NCI-H345 treated with DMSO at 0.1 percent for 48 hours (cell line): ENCODE data around the gene ARL17B.
"Not testable (repeated sequence)": the region's sequence is repeated elsewhere in the genome, so short reads cannot be mapped to it uniquely, and the experiment has no call there.

Experiments
- DNase-seq: peaks from one replicate; lab custom pipeline; 2025; ENCODE audit not compliant: unreplicated experiment; lab: John Stamatoyannopoulos, UW

The ARL17B gene

DNA sequence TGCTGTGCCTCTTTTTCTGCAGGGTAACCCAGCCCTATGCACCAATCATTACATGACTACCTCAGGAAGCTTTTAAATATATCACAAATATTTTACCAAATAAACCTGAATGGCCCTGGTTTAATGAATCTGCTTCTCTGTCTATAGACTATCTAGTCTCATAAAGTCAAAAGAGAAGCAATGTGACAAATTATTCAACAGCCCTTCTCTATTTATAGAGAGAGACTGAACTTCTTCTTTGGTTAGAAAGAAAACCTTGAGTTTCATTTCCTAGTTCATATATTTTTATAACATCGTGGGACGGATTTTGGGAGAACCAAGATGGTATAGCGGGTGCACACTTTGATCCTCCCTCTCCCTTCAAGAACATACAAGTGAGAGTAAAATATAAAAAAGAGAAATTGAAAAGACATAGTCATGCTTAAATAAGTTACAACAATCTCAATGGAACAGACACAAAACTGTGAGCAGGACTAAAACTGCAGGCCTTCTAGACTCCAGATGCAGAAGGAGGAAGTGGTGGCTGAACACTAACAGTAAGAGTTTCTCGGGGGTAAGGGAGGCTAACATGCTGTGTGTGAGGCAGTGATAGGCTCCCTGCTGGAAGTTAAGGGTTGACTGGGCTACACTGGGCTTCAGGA is 70.5 kb downstream of the ARL17B start:
- not testable (repeated sequence) for DNase-seq

GRCh38 chr17:46287587-46287986 is 74.0 kb downstream of the ARL17B start:
- DNase-seq: not testable (repeated sequence)

DNA sequence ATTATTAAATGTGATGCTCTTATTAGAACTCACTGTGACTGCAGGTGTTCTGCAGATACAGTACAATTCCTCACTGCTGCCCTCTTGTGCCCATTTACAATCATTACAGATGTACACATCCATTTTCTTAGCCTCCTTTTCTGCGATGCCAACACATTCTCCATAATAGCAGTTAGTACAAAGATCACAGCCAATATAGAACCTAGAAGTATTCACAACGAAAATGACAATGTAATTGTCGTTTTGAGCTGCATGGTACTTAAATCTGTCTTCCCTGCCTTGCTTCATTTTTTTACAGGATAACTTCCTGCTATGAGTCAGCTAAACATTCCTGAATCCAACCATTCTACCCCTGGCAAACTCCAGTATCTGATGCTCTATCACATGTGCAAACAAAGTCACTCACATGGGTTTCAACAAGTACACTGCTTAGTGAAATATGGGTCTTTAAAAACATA is 74.8 kb downstream of the ARL17B start:
- peak; percentile 49 for DNase-seq

GRCh38 chr17:46285500-46285899 is 76.1 kb downstream of the ARL17B start:
- not testable (repeated sequence) for DNase-seq

- not testable (repeated sequence) for DNase-seq
Observed at GRCh38 chr17:46284467-46284866, 77.1 kb downstream of the ARL17B start.

DNA sequence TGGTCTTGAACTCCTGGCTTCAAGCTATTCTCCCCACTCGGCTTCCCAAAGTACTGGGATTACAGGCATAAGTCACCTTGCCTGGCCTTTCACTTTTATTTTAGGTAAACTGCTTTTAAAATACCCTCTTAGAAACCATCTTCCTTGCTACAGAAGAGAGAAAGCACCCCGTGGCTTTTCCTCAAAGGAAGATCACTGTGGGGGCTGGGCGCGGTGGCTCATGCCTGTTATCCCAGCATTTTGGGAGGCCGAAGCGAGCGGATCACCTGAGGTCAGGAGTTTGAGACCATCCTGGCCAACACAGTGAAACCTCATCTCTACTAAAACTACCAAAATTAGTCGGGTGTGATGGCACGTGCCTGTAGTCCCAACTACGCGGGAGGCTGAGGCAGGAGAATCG is 78.9 kb downstream of the ARL17B start:
- not testable (repeated sequence) for DNase-seq

GRCh38 chr17:46281336-46281735 is 80.2 kb downstream of the ARL17B start:
- DNase-seq: not testable (repeated sequence)

DNA sequence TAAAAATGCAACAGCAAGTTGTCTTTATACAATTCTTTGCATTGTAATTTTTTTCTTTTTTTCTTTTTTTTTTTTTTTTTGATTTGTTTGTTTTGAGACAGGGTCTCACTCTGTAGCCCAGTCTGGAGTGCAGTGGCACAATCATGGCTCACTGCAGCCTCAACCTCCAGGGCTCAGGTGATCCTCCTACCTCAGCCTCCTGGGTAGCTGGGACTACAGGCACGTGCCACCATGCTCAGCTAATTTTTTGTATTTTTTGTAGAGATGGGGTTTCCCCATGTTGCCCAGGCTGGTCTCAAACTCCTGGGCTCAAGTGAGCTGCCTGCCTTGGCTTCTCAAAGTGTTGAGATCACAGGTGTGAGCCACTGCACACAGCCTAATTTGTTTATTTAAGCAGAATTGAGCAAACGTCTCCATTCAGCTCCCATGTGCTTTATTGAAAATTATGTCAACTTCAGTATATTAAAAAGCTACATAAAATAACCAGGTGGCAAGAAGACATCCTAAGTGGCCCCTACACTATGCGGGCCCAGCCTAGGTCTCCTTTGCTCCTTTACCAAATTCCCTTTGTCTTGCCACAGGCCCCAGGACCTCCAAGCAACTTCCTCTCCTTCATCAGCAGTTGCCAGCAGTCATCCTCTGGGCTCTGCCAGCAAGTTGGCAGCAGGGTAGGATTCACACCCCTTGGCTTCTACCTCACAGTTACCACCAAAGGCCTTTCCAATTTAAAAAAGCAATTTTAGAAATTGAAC is 84.7 kb downstream of the ARL17B start:
- not testable (repeated sequence) for DNase-seq

DNA sequence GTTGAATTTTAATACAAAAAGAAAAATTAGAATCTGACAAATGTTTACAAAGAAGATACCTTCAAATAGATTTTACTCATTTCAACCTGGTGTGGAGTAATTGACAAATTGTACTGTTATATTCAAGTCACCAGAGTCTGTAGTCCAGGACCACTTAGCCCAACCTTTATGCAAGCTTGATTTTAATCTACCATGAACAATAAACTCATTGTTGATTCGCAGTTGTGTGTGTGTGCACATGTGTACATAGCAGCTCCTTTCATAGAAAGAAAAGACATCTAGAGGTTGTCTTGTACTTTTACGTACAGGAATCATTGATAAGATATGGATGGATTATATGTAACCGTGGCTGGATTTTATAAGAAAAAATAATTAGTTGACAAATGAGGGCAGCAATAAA is 87.3 kb downstream of the ARL17B start:
- no peak for DNase-seq

GRCh38 chr17:46273541-46274236 is 87.9 kb downstream of the ARL17B start:
- no peak for DNase-seq

GRCh38 chr17:46270032-46270431 is 91.5 kb downstream of the ARL17B start:
- DNase-seq: no peak

GRCh38 chr17:46266656-46267544 is 94.7 kb downstream of the ARL17B start:
- DNase-seq: peak; percentile 58

DNA sequence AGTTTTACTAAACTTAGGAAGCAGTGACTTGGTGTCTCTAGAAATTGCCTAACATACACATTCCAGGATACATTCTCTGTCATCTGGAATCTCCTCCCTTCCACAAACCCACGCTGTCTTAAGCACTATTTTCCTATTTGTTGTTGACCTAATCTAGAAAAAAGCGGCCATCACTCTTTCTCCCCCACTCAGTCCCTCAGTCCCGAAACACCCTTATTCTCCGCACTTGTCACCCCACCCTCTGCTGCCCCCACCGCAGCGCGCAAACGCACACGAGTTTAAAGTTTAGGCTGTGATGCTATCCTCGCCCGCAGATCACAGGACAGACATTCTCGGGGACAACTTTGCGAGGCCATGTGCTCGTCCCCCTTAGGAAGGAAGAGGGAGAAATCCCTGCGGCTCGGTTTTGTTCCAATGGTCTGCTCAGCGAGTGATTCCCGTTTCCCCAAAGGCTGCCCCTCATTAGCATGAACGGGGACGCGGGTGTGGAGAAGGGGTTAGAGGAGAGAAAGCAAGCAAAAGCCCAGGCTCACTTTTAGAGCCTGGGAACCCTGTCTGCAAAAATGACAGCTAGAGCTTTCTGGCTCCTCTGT is 95.4 kb downstream of the ARL17B start:
- not testable (repeated sequence) for DNase-seq

DNA sequence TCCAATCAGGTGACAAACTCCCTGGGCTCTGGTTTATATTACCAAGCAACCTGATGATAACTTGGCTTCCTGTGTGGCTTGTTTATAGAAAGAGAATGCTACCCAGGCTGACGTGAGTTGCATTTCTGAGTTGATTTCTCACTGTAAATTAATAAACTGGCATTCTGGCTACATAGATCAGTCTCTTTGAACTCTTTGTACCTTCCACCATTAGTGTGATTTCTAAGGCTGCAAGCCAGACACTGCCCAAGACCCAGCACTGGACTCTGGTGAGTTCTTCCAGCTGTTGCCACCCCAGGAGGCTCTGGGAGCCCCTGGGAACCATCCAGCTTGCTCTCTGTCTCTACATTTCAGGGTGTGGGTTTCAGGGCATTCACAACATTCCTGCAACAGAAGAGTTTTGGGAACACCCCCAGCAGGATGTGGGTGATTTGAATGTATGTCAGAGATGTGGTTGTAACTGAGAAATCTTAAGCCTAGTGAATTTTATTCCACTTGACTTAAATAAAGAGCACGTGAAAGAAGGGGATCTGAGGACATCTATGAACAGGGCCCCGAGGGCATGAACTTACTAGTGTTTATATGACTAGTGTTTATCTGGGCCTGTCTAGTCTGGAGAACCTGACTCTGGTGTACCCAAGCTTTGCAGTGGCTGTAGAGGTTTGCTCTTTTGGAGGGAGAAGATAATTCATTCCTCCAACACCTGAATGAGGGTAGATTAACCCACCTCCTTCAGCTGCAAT is 96.9 kb downstream of the ARL17B start:
- no peak for DNase-seq

DNA sequence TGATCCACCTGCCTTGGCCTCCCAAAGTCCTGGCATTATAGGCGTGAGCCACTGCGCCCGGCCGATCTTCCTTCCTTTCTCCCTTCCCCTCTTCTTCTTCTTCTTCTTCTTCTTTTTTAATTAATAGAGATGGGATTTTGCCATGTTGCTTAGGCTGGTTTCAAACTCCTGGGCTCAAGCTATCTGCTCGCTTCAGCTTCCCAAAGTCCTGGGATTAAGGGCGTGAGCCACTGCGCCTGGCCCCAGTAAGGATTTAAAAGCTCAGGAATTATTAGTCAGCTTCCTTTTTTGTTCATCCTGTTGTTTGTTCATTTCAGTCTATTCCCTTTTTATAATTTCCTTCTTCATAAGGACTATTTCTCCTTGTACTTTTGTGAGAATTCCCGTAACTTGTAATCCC is 99.3 kb downstream of the ARL17B start:
- no peak for DNase-seq

GRCh38 chr17:46259845-46260661 is 101.5 kb downstream of the ARL17B start:
- DNase-seq: not testable (repeated sequence)

- not testable (repeated sequence) for DNase-seq
Observed at GRCh38 chr17:46256369-46256768, 105.2 kb downstream of the ARL17B start.

DNA sequence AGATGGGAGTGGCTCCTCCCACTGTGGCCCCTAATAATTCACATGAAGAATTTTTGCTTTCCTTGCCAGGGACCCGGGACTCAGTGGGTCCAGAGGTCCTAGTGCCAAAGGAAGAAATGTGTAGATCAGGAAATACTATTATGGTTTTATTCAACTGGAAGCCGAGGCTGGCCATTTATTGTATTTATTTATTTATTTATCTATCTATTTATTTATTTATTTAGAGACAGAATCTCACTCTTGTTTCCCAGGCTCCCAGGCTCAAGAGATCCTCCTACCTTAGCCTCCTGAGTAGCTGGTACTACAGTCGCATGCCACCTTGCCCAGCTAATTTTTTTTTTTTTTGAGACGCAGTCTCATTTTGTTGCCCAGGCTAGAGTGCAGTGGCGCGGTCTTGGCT is 107.4 kb downstream of the ARL17B start:
- DNase-seq: not testable (repeated sequence)

- DNase-seq: not testable (repeated sequence)
Observed at GRCh38 chr17:46253722-46254121, 107.8 kb downstream of the ARL17B start.
